ENCODE measurements around the gene RAB11FIP4. TPM values are rescaled to one million over a fixed set of nuclear protein-coding genes. Genes with fewer than 3 reads are reported as not detected.

RAB11FIP4 gene
- total and polyA plus RNA-seq, 2 of the 8 experiments (the other 6 are each of a cell fraction or from before 2014, with no cell fraction given), result 21.7 to 53.2 TPM

DNA sequence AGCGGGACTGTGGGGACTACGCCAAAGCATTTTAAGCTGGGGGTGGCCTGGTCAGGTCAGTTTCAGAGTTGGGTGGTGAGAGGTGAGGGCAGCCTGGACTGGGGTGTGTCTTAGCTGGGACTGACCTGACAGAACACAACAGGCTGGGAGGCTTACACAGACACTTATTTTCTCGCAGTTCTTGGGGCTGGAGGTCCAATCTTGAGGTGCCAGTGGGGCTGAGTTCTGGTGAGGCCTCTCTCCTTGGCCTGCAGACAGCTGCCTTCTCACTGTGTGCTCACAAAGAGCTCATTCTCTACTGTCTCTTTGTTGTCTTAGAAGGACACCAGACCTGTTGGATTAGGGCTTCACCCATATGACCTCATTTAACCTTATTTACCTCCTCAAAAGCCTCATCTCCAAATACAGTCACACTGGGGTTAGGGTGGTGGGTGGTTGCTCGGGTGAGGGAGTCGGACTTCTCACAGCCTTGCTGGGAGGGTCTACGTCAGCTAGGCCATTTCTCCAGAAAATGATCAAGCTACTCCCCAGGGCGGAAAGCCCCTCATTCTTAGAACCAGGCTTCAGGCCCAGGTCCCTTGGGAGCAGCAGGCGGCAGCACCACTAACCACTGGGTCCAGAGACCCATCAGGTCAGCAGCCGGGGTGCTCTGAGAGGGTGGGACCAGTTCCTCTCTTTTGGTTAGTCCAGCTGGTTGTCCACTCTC lies 149.3 kb downstream of the RAB11FIP4 start:
- Histone ChIP-seq H3K36me3 (ENCODE audit: control insufficient read depth in 2 of 4, insufficient read depth in 4 of 4, low read length in 3 of 4) (no peaks in the 10 kb centered on the region; a peak in 1 of 8 replicates), H3K14ac (ENCODE audit: insufficient read length) (no peak overlapping the region), H3K79me2 (ENCODE audit: control insufficient read depth in 1 of 2, insufficient read depth in 2 of 2, low read length in 2 of 2) (no peaks in the 10 kb centered on the region), H2AFZ (ENCODE audit: low read length) (no peak overlapping the region), H2BK12ac (ENCODE audit: low read depth, low read length) (no peak overlapping the region), H3K18ac (ENCODE audit: extremely low read depth, low read length) (no peak overlapping the region), H3K4me3 (ENCODE audit: extremely low read depth in 1 of 4, insufficient read depth in 2 of 4, low read depth in 3 of 4, low read length in 4 of 4) (no peak overlapping the region), H3K4ac (replicated peaks; ENCODE audit: insufficient read length, low read depth, low read length) (no peak overlapping the region), H4K91ac (replicated peaks; ENCODE audit: insufficient read length, low read length) (no peak overlapping the region), H4K5ac (ENCODE audit: insufficient read length, low read depth, low read length) (no peak overlapping the region), H3K23ac (ENCODE audit: insufficient read length) (no peak overlapping the region), H3K56ac (replicated peaks; ENCODE audit: insufficient read length, low read depth, low read length) (no peak overlapping the region), H2AK5ac (ENCODE audit: low read depth, low read length) (no peak overlapping the region), H3K79me1 (ENCODE audit: low read depth, low read length) (no peaks in the 10 kb centered on the region), H3K9me3 (ENCODE audit: insufficient read depth in 2 of 2, low read depth in 1 of 2, low read length in 1 of 2) (no peaks in the 10 kb centered on the region), H3K4me1 (replicated peaks in 1 of 4; ENCODE audit: control insufficient read depth in 3 of 4, insufficient read depth in 4 of 4, low read length in 3 of 4) (no peaks in the 10 kb centered on the region), H3K23me2 (ENCODE audit: low read depth, low read length) (no peaks in the 10 kb centered on the region), H2BK15ac (ENCODE audit: low read length) (no peak overlapping the region), H3K27ac (ENCODE audit: low read depth, low read length) (no peak overlapping the region), H4K20me1 (replicated peaks in 1 of 2; ENCODE audit: control insufficient read depth in 1 of 2, insufficient read depth in 2 of 2, low read length in 2 of 2) (no peaks in the 10 kb centered on the region), H2BK120ac (replicated peaks; ENCODE audit: low read depth, low read length) (no peak overlapping the region), H3K27me3 (replicated peaks in 1 of 4; ENCODE audit: control insufficient read depth in 3 of 4, extremely low read depth in 1 of 4, insufficient read depth in 3 of 4, low read length in 3 of 4) (no peaks in the 10 kb centered on the region), H3K9ac (replicated peaks in 1 of 4; ENCODE audit: extremely low read depth in 1 of 4, low read depth in 3 of 4, low read length in 3 of 4) (no peak overlapping the region), H3K4me2 (ENCODE audit: insufficient read depth in 1 of 2, low read depth in 2 of 2, low read length in 2 of 2) (no peak overlapping the region), H2BK5ac (ENCODE audit: low read depth, low read length) (no peak overlapping the region), H4K8ac (ENCODE audit: extremely low read depth, insufficient read depth, low read length) (no peak overlapping the region), H2BK20ac (ENCODE audit: low read length) (no peak overlapping the region)
- ChIA-PET POLR2A (ENCODE audit: partially characterized antibody) (no interaction called here), CTCF (ENCODE audit: partially characterized antibody) (interaction anchor here (0.8 to 2.3 kb wide), 8 partner anchors 12 to 329 kb away, joined by 4 to 10 read pairs (median 6); no protein-coding TSS in a partner anchor)
- no peak for FAIRE-seq
- 90% methylated on average over 9 of the region's 9 CpGs; no CpG with 5 or more reads in 1 of the 2 experiments for WGBS, 2 experiments (ENCODE audit: extremely low coverage in 1 of 2, insufficient coverage in 1 of 2, insufficient read length in 1 of 2, insufficient replicate concordance in 2 of 2, low coverage in 1 of 2, low lambda C conversion rate in 2 of 2, missing lambda C conversion rate in 1 of 2)
- DNase-seq (ENCODE audit: low read depth in 1 of 2, low spot score in 2 of 2), result no peak
- TF ChIP-seq BCL11A (IDR thresholded peaks at IDR 0.05; ENCODE audit: low read depth in 2 of 2, low read length in 2 of 2) (no peak), RFX5 (IDR thresholded peaks at IDR 0.05; ENCODE audit: borderline replicate concordance, low read depth, low read length) (no peak), ASH2L (IDR thresholded peaks at IDR 0.05; ENCODE audit: low read length) (no peak)
